WTC11 (cell line): ENCODE results near the gene ARAP3. TPM values are rescaled to one million over a fixed set of nuclear protein-coding genes. Genes with fewer than 3 reads are reported as not detected.

Experiments
- ATAC-seq: fragments of 200-7000 bp; cut with Tn5 transposase; 2 replicates; pipeline ENCODE4 v1.10.0; 2021; ENCODE audit warnings: mild to moderate bottlenecking, moderate library complexity
- CTCF ChIA-PET: fragments of 300-600 bp; sonication (Branson Sonifier 250); formaldehyde crosslinking; loops from one replicate; lab custom pipeline; 2021; ENCODE audit warnings: antibody characterized with exemption; lab: Charles Lee
- POLR2A ChIA-PET: fragments of 350-600 bp; sonication (Branson Sonifier 250); formaldehyde crosslinking; loops from one replicate; lab custom pipeline; 2021; ENCODE audit warnings: antibody characterized with exemption; lab: Charles Lee
- DNase-seq: peaks from one replicate; pipeline ENCODE4 v3.0.0; 2021; ENCODE audit warnings: low spot score
- H3K27ac Mint-ChIP-seq: 2 replicates; pipeline ENCODE4 v1.8.0; 2021; ENCODE audit warnings: mixed read lengths
- H3K27me3 Mint-ChIP-seq: 2 replicates; pipeline ENCODE4 v1.8.0; 2021; ENCODE audit warnings: low read depth, mild to moderate bottlenecking, moderate library complexity, mixed read lengths
- H3K36me3 Mint-ChIP-seq: 2 replicates; pipeline ENCODE4 v1.8.0; 2021; ENCODE audit warnings: mixed read lengths
- H3K4me1 Mint-ChIP-seq: 2 replicates; pipeline ENCODE4 v1.8.0; 2022; ENCODE audit warnings: mixed read lengths
- H3K4me3 Mint-ChIP-seq: 2 replicates; pipeline ENCODE4 v1.8.0; 2021; ENCODE audit warnings: mild to moderate bottlenecking, moderate library complexity, mixed read lengths
- H3K9me3 Mint-ChIP-seq: 2 replicates; pipeline ENCODE4 v1.8.0; 2021; ENCODE audit warnings: mixed read lengths
- ARID4B ChIP-seq: sonication (generic); formaldehyde crosslinking; IDR thresholded peaks from 2 replicates; pipeline ENCODE4 v1.8.0; 2023; ENCODE audit warnings: missing genetic modification reagents, mild to moderate bottlenecking, borderline replicate concordance
- ATF6 ChIP-seq: sonication (generic); formaldehyde crosslinking; IDR thresholded peaks from 2 replicates; pipeline ENCODE4 v1.8.1; 2023; ENCODE audit warnings: mild to moderate bottlenecking, missing genetic modification reagents
- CBFB ChIP-seq: sonication (generic); formaldehyde crosslinking; IDR thresholded peaks from 2 replicates; pipeline ENCODE4 v1.8.1; 2022; ENCODE audit warnings: mild to moderate bottlenecking, low read depth, missing genetic modification reagents
- CREM ChIP-seq: sonication (generic); formaldehyde crosslinking; IDR thresholded peaks from 2 replicates; pipeline ENCODE4 v1.8.1; 2022; ENCODE audit warnings: mild to moderate bottlenecking, missing genetic modification reagents, moderate library complexity
- E2F4 ChIP-seq: sonication (generic); formaldehyde crosslinking; IDR thresholded peaks from 2 replicates; pipeline ENCODE4 v1.8.1; 2022; ENCODE audit warnings: low read depth, mild to moderate bottlenecking, moderate library complexity, missing genetic modification reagents, borderline replicate concordance
- ELF4 ChIP-seq: sonication (generic); formaldehyde crosslinking; IDR thresholded peaks from 2 replicates; pipeline ENCODE4 v1.8.1; 2022; ENCODE audit warnings: low read depth, mild to moderate bottlenecking, moderate library complexity, missing genetic modification reagents
- FOXP1 ChIP-seq: sonication (generic); formaldehyde crosslinking; IDR thresholded peaks from 2 replicates; pipeline ENCODE4 v1.8.0; 2022; ENCODE audit warnings: missing genetic modification reagents, mild to moderate bottlenecking, moderate library complexity, borderline replicate concordance
- HMGA2 ChIP-seq: fragments of 250-450 bp; sonication (Bioruptor Pico); IDR thresholded peaks from 2 replicates; pipeline ENCODE4 v1.4.0; 2021; ENCODE audit warnings: mild to moderate bottlenecking, moderate library complexity
- IRF1 ChIP-seq: sonication (generic); formaldehyde crosslinking; IDR thresholded peaks from 2 replicates; pipeline ENCODE4 v1.8.0; 2023; ENCODE audit warnings: missing genetic modification reagents
- IRF2 ChIP-seq: sonication (generic); formaldehyde crosslinking; IDR thresholded peaks from 2 replicates; pipeline ENCODE4 v1.8.0; 2022; ENCODE audit warnings: low read depth, missing genetic modification reagents, borderline replicate concordance
- NFE2L1 ChIP-seq: sonication (generic); formaldehyde crosslinking; IDR thresholded peaks from 2 replicates; pipeline ENCODE4 v1.8.1; 2023; ENCODE audit warnings: missing genetic modification reagents
- NFYB ChIP-seq: sonication (generic); formaldehyde crosslinking; conservative IDR thresholded peaks from 2 replicates; pipeline ENCODE4 v1.8.0; 2022; ENCODE audit warnings: low read depth, missing genetic modification reagents
- OVOL2 ChIP-seq: fragments of 250-450 bp; sonication (Bioruptor Pico); IDR thresholded peaks from 2 replicates; pipeline ENCODE4 v1.9.0; 2021; ENCODE audit warnings: mild to moderate bottlenecking, borderline replicate concordance
- PRDM15 ChIP-seq: sonication (generic); formaldehyde crosslinking; IDR thresholded peaks from 2 replicates; pipeline ENCODE4 v1.8.0; 2022; ENCODE audit warnings: missing genetic modification reagents
- ZNF138 ChIP-seq: sonication (generic); formaldehyde crosslinking; conservative IDR thresholded peaks from 2 replicates; pipeline ENCODE4 v1.8.1; 2022; ENCODE audit warnings: mild to moderate bottlenecking, moderate library complexity, missing genetic modification reagents
- ZNF219 ChIP-seq: sonication (generic); formaldehyde crosslinking; IDR thresholded peaks from 2 replicates; pipeline ENCODE4 v1.8.0; 2023; ENCODE audit warnings: missing genetic modification reagents, mild to moderate bottlenecking, borderline replicate concordance
- ZNF263 ChIP-seq: sonication (generic); formaldehyde crosslinking; IDR thresholded peaks from 2 replicates; pipeline ENCODE4 v1.8.1; 2022; ENCODE audit warnings: low read depth, mild to moderate bottlenecking, moderate library complexity, missing genetic modification reagents
- ZNF416 ChIP-seq: fragments of 250-450 bp; sonication (Bioruptor Pico); IDR thresholded peaks from 2 replicates; pipeline ENCODE4 v1.9.0; 2021; ENCODE audit warnings: mild to moderate bottlenecking, inconsistent platforms
- ZNF671 ChIP-seq: fragments of 250-450 bp; sonication (Bioruptor Pico); IDR thresholded peaks from 2 replicates; pipeline ENCODE4 v1.8.0; 2021; ENCODE audit warnings: mild to moderate bottlenecking
- total RNA-seq: library from RNA; stranded (reverse); gene quantifications from 3 replicates; pipeline ENCODE4 v1.2.3, GENCODE V29; 2021

The ARAP3 gene
- total RNA-seq, 1 experiment from 2014 or later: 60.4 TPM

GRCh38 chr5:141713616-141714309 lies 31.7 kb upstream of the ARAP3 start:
- POLR2A ChIA-PET: no interaction called here
- no peaks in the 10 kb centered on the region for H3K9me3 Mint-ChIP-seq
- TF ChIP-seq HMGA2 (CRISPR knock-in tag): no peak
- no peak for TF ChIP-seq CBFB
- TF ChIP-seq IRF1 (CRISPR knock-in tag): no peak
- no peak for TF ChIP-seq ZNF138 (CRISPR knock-in tag)
- no peak for TF ChIP-seq ZNF416 (CRISPR knock-in tag)
- no peak for TF ChIP-seq ZNF671 (CRISPR knock-in tag)
- no peak for TF ChIP-seq IRF2 (CRISPR knock-in tag)
- no peak for TF ChIP-seq ATF6 (CRISPR knock-in tag)
- TF ChIP-seq OVOL2: no peak
- TF ChIP-seq CREM: no peak
- H3K27ac Mint-ChIP-seq: no peak overlapping the region
- H3K4me1 Mint-ChIP-seq: peaks cover 47% of the 10 kb centered on the region
- no peak for DNase-seq
- CTCF ChIA-PET: interaction anchor here (0.7 to 3.6 kb wide), 6 partner anchors 11 to 255 kb away, joined by 3 to 19 read pairs (median 3); partner anchors contain the start of genes DIAPH1 and RNF14
- no peak for ATAC-seq
- H3K36me3 Mint-ChIP-seq: no peaks in the 10 kb centered on the region
- no peak overlapping the region for H3K4me3 Mint-ChIP-seq
- H3K27me3 Mint-ChIP-seq: no peaks in the 10 kb centered on the region

DNA sequence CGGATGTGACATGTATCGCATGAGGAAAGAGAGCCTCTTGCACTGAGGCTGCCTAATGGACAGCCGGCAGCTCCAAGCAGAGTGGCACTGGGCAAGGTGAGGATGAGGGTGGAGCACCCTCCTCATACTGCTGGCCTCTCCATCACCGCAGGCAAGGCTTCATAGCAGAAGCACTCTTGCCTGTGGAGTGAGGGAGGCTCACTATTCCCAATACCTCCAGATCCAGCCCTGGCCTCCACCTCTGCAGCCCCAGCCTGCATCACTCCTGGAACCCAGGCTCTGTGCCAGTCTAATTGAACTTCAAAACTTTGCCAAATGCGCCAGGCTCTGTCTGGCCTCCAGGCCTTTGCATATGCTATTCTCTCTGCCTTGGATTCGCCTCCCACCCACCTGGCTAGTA lies 29.7 kb upstream of the ARAP3 start:
- Mint-ChIP-seq H3K9me3 (no peaks in the 10 kb centered on the region), H3K36me3 (no peaks in the 10 kb centered on the region), H3K27me3 (no peaks in the 10 kb centered on the region), H3K27ac (no peak overlapping the region), H3K4me1 (peaks cover 30% of the 10 kb centered on the region), H3K4me3 (no peak overlapping the region)
- ChIA-PET CTCF (interaction anchor here (1.5 kb wide), 1 partner anchor 100 kb away, joined by 5 read pairs; no protein-coding TSS in a partner anchor), POLR2A (no interaction called here)
- no peak for DNase-seq
- no peak for ATAC-seq
- TF ChIP-seq ZNF263 (CRISPR knock-in tag): no peak
- TF ChIP-seq ZNF219: no peak
- TF ChIP-seq E2F4: no peak
- no peak for TF ChIP-seq FOXP1
- no peak for TF ChIP-seq NFYB (CRISPR knock-in tag)
- no peak for TF ChIP-seq PRDM15
- no peak for TF ChIP-seq NFE2L1 (CRISPR knock-in tag)
- TF ChIP-seq ARID4B (CRISPR knock-in tag): no peak
- TF ChIP-seq ELF4 (CRISPR knock-in tag): no peak
